ENCODE results near the gene OR4P4. TPM values are rescaled to one million over a fixed set of nuclear protein-coding genes. Genes with fewer than 3 reads are reported as not detected.

OR4P4 gene
- total and polyA plus RNA-seq, 10 of the 15 experiments (the other 5 are each of a cell fraction or from before 2014, with no cell fraction given), result not detected

GRCh38 chr11:55652560-55652959 lies 17.6 kb downstream of the OR4P4 start:
- RAD21 ChIA-PET (ENCODE audit: unreplicated experiment), result no interaction called here
- H3K4me1 ChIP-seq (ENCODE audit: control insufficient read depth, insufficient read depth, low read length), result no peaks in the 10 kb centered on the region
- no peak for TF ChIP-seq RAD51 (IDR thresholded peaks at IDR 0.05)
- TF ChIP-seq EGR1 (IDR thresholded peaks at IDR 0.05; ENCODE audit: borderline replicate concordance in 1 of 2, low read depth in 2 of 2, low read length in 2 of 2), result no peak
- no peak for TF ChIP-seq MYB (IDR thresholded peaks at IDR 0.05; ENCODE audit: borderline replicate concordance, low read depth, low read length)
- TF ChIP-seq TARDBP (IDR thresholded peaks at IDR 0.05; ENCODE audit: borderline replicate concordance), result no peak
- no peak for TF ChIP-seq STAT3 (IDR thresholded peaks at IDR 0.05; ENCODE audit: low read depth, low read length)
- no peak for TF ChIP-seq IRF3 (IDR thresholded peaks at IDR 0.05)
- no peak for TF ChIP-seq LARP7 (IDR thresholded peaks at IDR 0.05)
- TF ChIP-seq TCF12 (IDR thresholded peaks at IDR 0.05; ENCODE audit: low read depth, low read length), result no peak
- TF ChIP-seq TCF3 (IDR thresholded peaks at IDR 0.05; ENCODE audit: borderline replicate concordance, insufficient read depth, low read depth, low read length), result no peak
- no peak for TF ChIP-seq SREBF2 (IDR thresholded peaks at IDR 0.05; ENCODE audit: low read length)
- TF ChIP-seq PAX5 (IDR thresholded peaks at IDR 0.05; ENCODE audit: borderline replicate concordance, low read depth, low read length), result no peak
- TF ChIP-seq SPI1 (IDR thresholded peaks at IDR 0.05; ENCODE audit: borderline replicate concordance, insufficient read depth, low read depth, low read length), result no peak
- no peak for TF ChIP-seq CHD1 (IDR thresholded peaks at IDR 0.05; ENCODE audit: low read depth, low read length)
- no peak for TF ChIP-seq DPF2 (IDR thresholded peaks at IDR 0.05)
- no peak for TF ChIP-seq ZNF384 (IDR thresholded peaks at IDR 0.05; ENCODE audit: borderline replicate concordance, low read depth, low read length)
- no peaks in the 10 kb centered on the region for H4K20me1 ChIP-seq (ENCODE audit: control insufficient read depth, insufficient read depth)
- POLR2A ChIA-PET, result no interaction called here
- H3K4me3 ChIP-seq, result no peak overlapping the region
- DNase-seq (ENCODE audit: low read depth, low spot score) (no peak), ATAC-seq (peak; percentile 47; the same call in 2 of the 3 replicates), FAIRE-seq (no peak)
- no peak overlapping the region for H3K9ac ChIP-seq (ENCODE audit: control insufficient read depth, insufficient read depth, low read length)
- H3K4me2 ChIP-seq (ENCODE audit: control insufficient read depth, insufficient read depth), result no peak overlapping the region
- H3K79me2 ChIP-seq (ENCODE audit: control insufficient read depth, insufficient read depth, low read length), result no peaks in the 10 kb centered on the region
- intact Hi-C loops (cut with micrococcal nuclease; ENCODE audit: unreplicated experiment) (no loop called here), in situ Hi-C loops (cut with MboI) (no loop called here)
- H2AFZ ChIP-seq (ENCODE audit: control insufficient read depth, low read depth, low read length), result no peak overlapping the region
- no peaks in the 10 kb centered on the region for H3K36me3 ChIP-seq (ENCODE audit: control insufficient read depth in 2 of 2, insufficient read depth in 2 of 2, low read length in 1 of 2)
- no peaks in the 10 kb centered on the region for H3K9me3 ChIP-seq (replicated peaks; ENCODE audit: control insufficient read depth, insufficient read depth, low read length)
- 0% methylated on average over 1 of the region's 1 CpG for WGBS (ENCODE audit: insufficient coverage, insufficient replicate concordance, low lambda C conversion rate, missing lambda C conversion rate)
- SMC1A ChIA-PET (ENCODE audit: uncharacterized antibody, unreplicated experiment), result interaction anchor here (1.5 kb wide), 1 partner anchor 14 kb away, joined by 3 read pairs; no protein-coding TSS in a partner anchor
- no peaks in the 10 kb centered on the region for H3K27me3 ChIP-seq (replicated peaks in 1 of 2; ENCODE audit: control insufficient read depth in 2 of 2, insufficient read depth in 2 of 2, low read length in 1 of 2)
- CTCF ChIA-PET, result no interaction called here
- BruUV-seq (replicated peaks), result no TSS peak
- H3K27ac ChIP-seq (ENCODE audit: control insufficient read depth, insufficient read depth), result no peak overlapping the region

Data from GM12878 (cell line).